Hypothalamus (tissue), 51 donors: ENCODE measurements around the gene THAP2.
"Not testable (repeated sequence)": the region's sequence is repeated elsewhere in the genome, so short reads cannot be mapped to it uniquely, and the experiment has no call there.

ENCODE experiments used
- DNase-seq, 51 donors: peaks; one replicate each; lab custom pipeline; 2025; lab: John Stamatoyannopoulos, UW

THAP2 gene

GRCh38 chr12:71695782-71696181 is 31.7 kb downstream of the THAP2 start:
- no peak for DNase-seq

- DNase-seq, result not testable (repeated sequence)
Observed at GRCh38 chr12:71702181-71702580, 38.1 kb downstream of the THAP2 start.

GRCh38 chr12:71702590-71702989 is 38.5 kb downstream of the THAP2 start:
- no peak for DNase-seq

GRCh38 chr12:71703206-71703605 is 39.1 kb downstream of the THAP2 start:
- DNase-seq, result no peak

GRCh38 chr12:71704920-71705319 is 40.8 kb downstream of the THAP2 start:
- DNase-seq, result no peak

GRCh38 chr12:71708658-71709057 is 44.6 kb downstream of the THAP2 start:
- no peak for DNase-seq

- DNase-seq, result no peak
Observed at GRCh38 chr12:71710276-71711125, 46.4 kb downstream of the THAP2 start.

GRCh38 chr12:71718611-71719010 is 54.5 kb downstream of the THAP2 start:
- no peak for DNase-seq

- no peak for DNase-seq
Observed at GRCh38 chr12:71719647-71720370, 55.7 kb downstream of the THAP2 start.

GRCh38 chr12:71721783-71722505 is 57.8 kb downstream of the THAP2 start:
- DNase-seq, result no peak

- no peak for DNase-seq
Observed at GRCh38 chr12:71725011-71725410, 60.9 kb downstream of the THAP2 start.

GRCh38 chr12:71726548-71726947 is 62.4 kb downstream of the THAP2 start:
- no peak for DNase-seq

GRCh38 chr12:71727958-71728357 is 63.9 kb downstream of the THAP2 start:
- DNase-seq, result no peak
